ENCODE measurements around the gene DUSP1.

- TF ChIP-seq CTCF (conservative IDR thresholded peaks at IDR 0.05; ENCODE audit: low read length) (no peak), EZH2phosphoT487 (IDR thresholded peaks at IDR 0.05; ENCODE audit: borderline replicate concordance, low read depth, low read length) (no peak)
Observed at GRCh38 chr5:172744123-172745104, 26.6 kb downstream of the DUSP1 start.
